ENCODE data around the gene TLL1. TPM values are rescaled to one million over a fixed set of nuclear protein-coding genes. Genes with fewer than 3 reads are reported as not detected.

TLL1 gene
- total and polyA plus RNA-seq, 2 of the 13 experiments (the other 11 are each of a cell fraction or from before 2014, with no cell fraction given), result not detected

DNA sequence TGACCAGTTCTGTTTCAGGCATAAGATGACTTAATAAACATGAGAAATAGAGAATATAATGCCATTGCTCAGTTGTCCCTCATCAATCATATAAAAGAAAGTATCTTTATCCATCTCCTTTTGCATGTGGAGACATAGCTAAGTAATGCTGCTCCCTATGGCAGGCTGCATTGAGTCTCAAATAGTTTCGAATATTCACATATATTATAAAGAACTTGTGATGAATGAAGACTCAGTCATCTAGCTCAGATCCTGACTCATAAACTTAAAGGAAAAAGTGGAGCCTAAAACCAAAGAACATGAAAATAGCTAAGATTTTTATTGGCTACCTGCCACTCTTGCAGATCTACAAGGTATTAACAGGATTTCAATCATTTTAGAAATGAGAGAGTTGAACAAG lies 11.7 kb upstream of the TLL1 start:
- FAIRE-seq (no peak), DNase-seq (ENCODE audit: low spot score) (no peak), ATAC-seq (no peak)
- TF ChIP-seq CCAR2 (optimal IDR thresholded peaks at IDR 0.05; ENCODE audit: low read depth, low read length) (no peak), HMGXB3 (CRISPR knock-in tag; IDR thresholded peaks at IDR 0.05; ENCODE audit: borderline replicate concordance) (no peak)
- BruUV-seq (replicated peaks), result no TSS peak
- Histone ChIP-seq H4K20me1 (ENCODE audit: insufficient read depth, low read length) (no peaks in the 10 kb centered on the region), H3K27me3 (ENCODE audit: control insufficient read depth in 1 of 2, insufficient read depth in 2 of 2, low read length in 2 of 2) (no peaks in the 10 kb centered on the region), H3K4me1 (ENCODE audit: insufficient read depth, low read length) (no peaks in the 10 kb centered on the region), H3K4me3 (replicated peaks in 1 of 3; ENCODE audit: insufficient read depth in 1 of 3, low read depth in 2 of 3, low read length in 3 of 3) (no peak overlapping the region), H2AFZ (ENCODE audit: low read length) (no peak overlapping the region), H3K4me2 (ENCODE audit: low read depth, low read length) (no peak overlapping the region), H3K9me3 (ENCODE audit: low read length) (no peaks in the 10 kb centered on the region), H3K79me2 (ENCODE audit: insufficient read depth, low read length) (no peaks in the 10 kb centered on the region), H3K36me3 (replicated peaks in 1 of 2; ENCODE audit: control insufficient read depth in 1 of 2, insufficient read depth in 2 of 2, low read length in 2 of 2) (no peaks in the 10 kb centered on the region), H3K9ac (ENCODE audit: insufficient read depth, low read depth, low read length) (no peak overlapping the region), H3K27ac (ENCODE audit: extremely low read length, insufficient read depth, low read length) (no peak overlapping the region)
- in situ Hi-C loops (cut with HindIII; ENCODE audit: extremely low pct_ligation_motif_present, low pct_unique_long_range_greater_than_20kb), result loop anchor here (10.0 kb wide), 1 partner anchor 233 kb away; no protein-coding TSS in a partner anchor
- intact Hi-C loops (cut with micrococcal nuclease; ENCODE audit: unreplicated experiment), result no loop called here
- WGBS (ENCODE audit: low lambda C conversion rate), result 0% methylated on average over 1 of the region's 1 CpG
- ChIA-PET POLR2A (no interaction called here), CTCF (ENCODE audit: low intra/inter-chr PET ratio, low total read pairs) (no interaction called here)

GRCh38 chr4:165864271-165864670 lies 8.8 kb upstream of the TLL1 start:
- Histone ChIP-seq H3K27ac (ENCODE audit: extremely low read length, insufficient read depth, low read length) (no peak overlapping the region), H3K4me1 (ENCODE audit: insufficient read depth, low read length) (no peaks in the 10 kb centered on the region), H4K20me1 (ENCODE audit: insufficient read depth, low read length) (no peaks in the 10 kb centered on the region), H3K4me2 (ENCODE audit: low read depth, low read length) (no peak overlapping the region), H2AFZ (ENCODE audit: low read length) (no peak overlapping the region), H3K36me3 (replicated peaks in 1 of 2; ENCODE audit: control insufficient read depth in 1 of 2, insufficient read depth in 2 of 2, low read length in 2 of 2) (no peaks in the 10 kb centered on the region), H3K9ac (ENCODE audit: insufficient read depth, low read depth, low read length) (no peak overlapping the region), H3K27me3 (ENCODE audit: control insufficient read depth in 1 of 2, insufficient read depth in 2 of 2, low read length in 2 of 2) (no peaks in the 10 kb centered on the region), H3K9me3 (ENCODE audit: low read length) (no peaks in the 10 kb centered on the region), H3K79me2 (ENCODE audit: insufficient read depth, low read length) (no peaks in the 10 kb centered on the region), H3K4me3 (replicated peaks in 1 of 3; ENCODE audit: insufficient read depth in 1 of 3, low read depth in 2 of 3, low read length in 3 of 3) (no peak overlapping the region)
- no TSS peak for BruUV-seq (replicated peaks)
- CTCF ChIA-PET (ENCODE audit: low intra/inter-chr PET ratio, low total read pairs), result no interaction called here
- in situ Hi-C loops (cut with HindIII; ENCODE audit: extremely low pct_ligation_motif_present, low pct_unique_long_range_greater_than_20kb), result loop anchor here (10.0 kb wide), 1 partner anchor 231 kb away; no protein-coding TSS in a partner anchor
- POLR2A ChIA-PET, result no interaction called here
- whole genome bisulfite sequencing (ENCODE audit: low lambda C conversion rate), result 1% methylated on average over 3 of the region's 3 CpGs
- FAIRE-seq (peak; percentile 8), DNase-seq (ENCODE audit: low spot score) (peak; percentile 20), ATAC-seq (peak; percentile 57)
- intact Hi-C loops (cut with micrococcal nuclease; ENCODE audit: unreplicated experiment), result loop anchor here (1.0 kb wide), 1 partner anchor 228 kb away; no protein-coding TSS in a partner anchor
- TF ChIP-seq CTCF (CRISPR knock-in tag; IDR thresholded peaks at IDR 0.05), result peak; percentile 46
- TF ChIP-seq GATA4 (IDR thresholded peaks at IDR 0.05; ENCODE audit: borderline replicate concordance, low read depth), result no peak
- TF ChIP-seq STAG1 (CRISPR knock-in tag; IDR thresholded peaks at IDR 0.05), result peak; percentile 52
- no peak for TF ChIP-seq ZNF343 (CRISPR knock-in tag; IDR thresholded peaks at IDR 0.05)

All from HepG2 (cell line).